HG03095 (cell line): ENCODE results near the gene HDAC7.

Experiments used
- ATAC-seq: cut with Tn5 transposase; IDR thresholded peaks from one replicate; pipeline ENCODE4 v1.9.1; 2021; ENCODE audit warnings: moderate library complexity; ENCODE audit not compliant: unreplicated experiment

The HDAC7 gene

DNA sequence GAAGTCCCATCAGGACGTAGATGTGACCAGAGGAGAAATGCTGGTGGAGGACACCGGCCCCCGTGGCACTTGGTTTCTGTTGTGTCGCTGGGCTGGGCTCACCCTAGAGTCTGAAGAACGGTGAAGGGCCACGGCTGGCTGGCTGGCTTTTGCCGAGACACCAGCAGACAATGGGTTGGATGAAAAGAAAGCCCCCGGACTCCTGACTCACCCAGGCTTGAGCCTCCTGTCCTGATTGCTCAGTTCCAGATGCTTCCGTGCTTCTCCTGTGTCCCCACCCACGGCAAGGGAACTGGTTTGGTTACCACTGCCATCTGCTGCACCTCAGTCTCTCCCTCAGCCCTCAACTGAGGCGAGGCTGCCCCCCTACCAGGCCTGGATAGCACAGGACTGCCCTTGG is 84.1 kb downstream of the HDAC7 start:
- ATAC-seq = no peak

- ATAC-seq = no peak
Measured at GRCh38 chr12:47734725-47735480, 84.8 kb downstream of the HDAC7 start.

GRCh38 chr12:47733142-47733541 is 86.6 kb downstream of the HDAC7 start:
- ATAC-seq = no peak
